Activated CD8-positive, alpha-beta memory T cell treated with anti-CD3 and anti-CD28 coated beads for 36 hours (primary cell): ENCODE measurements around the gene PTPRH. TPM values are rescaled to one million over a fixed set of nuclear protein-coding genes. Genes with fewer than 3 reads are reported as not detected.

ENCODE experiments used
- CTCF ChIA-PET: fragments of 350-600 bp; sonication (Branson Sonifier 250); formaldehyde crosslinking; loops from one replicate; lab custom pipeline; 2021; ENCODE audit warnings: antibody characterized with exemption; lab: Charles Lee
- POLR2A ChIA-PET: fragments of 350-600 bp; sonication (Branson Sonifier 250); formaldehyde crosslinking; loops from one replicate; lab custom pipeline; 2021; ENCODE audit warnings: antibody characterized with exemption; lab: Charles Lee
- total RNA-seq, 2 experiments: library from RNA; stranded (reverse); gene quantifications; one replicate each; pipeline ENCODE4 v1.2.3, GENCODE V29; 2021

PTPRH gene
- total RNA-seq, 2 experiments from 2014 or later = not detected

DNA sequence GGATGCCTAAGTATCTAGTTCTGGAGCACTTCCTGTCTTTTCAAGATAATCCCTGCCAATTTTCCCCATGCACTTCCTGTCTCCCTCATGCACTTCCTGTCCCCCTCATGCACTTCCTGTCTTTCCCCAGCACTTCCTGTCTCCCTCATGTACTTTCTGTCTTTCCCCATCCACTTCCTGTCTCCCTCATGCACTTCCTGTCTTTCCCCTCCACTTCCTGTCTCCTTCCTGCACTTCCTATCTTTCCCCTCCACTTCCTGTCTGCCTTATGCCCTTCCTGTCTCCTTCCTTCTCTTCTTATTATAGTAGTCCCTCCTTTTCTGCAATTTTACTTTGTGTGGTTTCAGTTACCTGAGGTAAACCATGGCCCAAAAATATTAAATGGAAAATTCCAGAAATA, 57.3 kb downstream of the PTPRH start:
- ChIA-PET POLR2A (no interaction called here), CTCF (interaction anchor here (1.5 kb wide), 1 partner anchor 10 kb away, joined by 5 read pairs; no protein-coding TSS in a partner anchor)

DNA sequence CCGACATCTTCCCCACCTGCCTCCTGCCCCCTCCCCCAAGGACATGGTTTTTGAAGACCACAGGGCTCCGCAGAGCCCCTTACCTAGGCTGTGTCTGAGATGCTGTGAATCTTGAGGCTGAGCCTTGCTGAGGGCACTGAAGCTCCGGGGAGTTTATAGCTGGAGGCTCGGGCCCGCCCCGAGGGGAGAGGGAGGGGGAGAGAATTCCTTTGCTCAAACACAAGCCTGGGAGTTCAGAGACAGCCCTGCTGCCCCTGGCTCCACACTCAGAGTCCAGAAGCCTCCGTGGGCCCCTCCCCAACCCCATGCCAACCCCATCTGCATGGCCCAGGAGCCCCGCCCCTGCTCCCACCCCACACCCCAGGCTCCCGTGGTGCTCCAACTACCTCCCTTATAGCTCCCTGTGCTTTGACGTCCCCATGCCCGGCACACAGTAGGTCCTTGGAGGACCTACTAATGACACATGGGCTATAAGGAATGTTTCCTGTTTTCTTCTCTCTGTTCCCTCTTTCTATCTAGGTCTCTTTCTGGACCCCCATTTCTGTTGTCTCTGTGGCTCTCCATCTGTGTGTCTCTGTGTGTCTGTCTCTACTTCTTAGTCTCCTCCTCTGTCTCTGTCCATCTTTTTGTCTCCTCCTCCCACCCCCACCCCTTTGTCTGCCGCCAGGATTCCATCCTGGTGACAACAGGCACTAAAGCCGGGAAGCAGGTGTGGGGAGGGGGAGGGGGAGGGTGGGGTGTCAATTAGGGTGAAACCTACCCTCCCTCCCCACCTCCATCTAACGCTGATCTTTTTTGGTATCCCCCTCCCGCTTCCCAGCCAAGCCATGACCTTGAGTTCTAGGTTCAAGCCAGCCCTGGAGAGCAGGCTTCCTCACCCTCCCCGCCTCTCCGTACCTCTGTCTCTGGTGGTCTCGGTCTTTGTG, 60.0 kb downstream of the PTPRH start, which contains the start of gene TNNT1:
TSS of gene TNNT1 (minus strand) at position 129 of the 926 bp plus-strand sequence. CDS start 2,049 bp downstream, outside the sequence.
- POLR2A ChIA-PET = no interaction called here
- CTCF ChIA-PET = no interaction called here

DNA sequence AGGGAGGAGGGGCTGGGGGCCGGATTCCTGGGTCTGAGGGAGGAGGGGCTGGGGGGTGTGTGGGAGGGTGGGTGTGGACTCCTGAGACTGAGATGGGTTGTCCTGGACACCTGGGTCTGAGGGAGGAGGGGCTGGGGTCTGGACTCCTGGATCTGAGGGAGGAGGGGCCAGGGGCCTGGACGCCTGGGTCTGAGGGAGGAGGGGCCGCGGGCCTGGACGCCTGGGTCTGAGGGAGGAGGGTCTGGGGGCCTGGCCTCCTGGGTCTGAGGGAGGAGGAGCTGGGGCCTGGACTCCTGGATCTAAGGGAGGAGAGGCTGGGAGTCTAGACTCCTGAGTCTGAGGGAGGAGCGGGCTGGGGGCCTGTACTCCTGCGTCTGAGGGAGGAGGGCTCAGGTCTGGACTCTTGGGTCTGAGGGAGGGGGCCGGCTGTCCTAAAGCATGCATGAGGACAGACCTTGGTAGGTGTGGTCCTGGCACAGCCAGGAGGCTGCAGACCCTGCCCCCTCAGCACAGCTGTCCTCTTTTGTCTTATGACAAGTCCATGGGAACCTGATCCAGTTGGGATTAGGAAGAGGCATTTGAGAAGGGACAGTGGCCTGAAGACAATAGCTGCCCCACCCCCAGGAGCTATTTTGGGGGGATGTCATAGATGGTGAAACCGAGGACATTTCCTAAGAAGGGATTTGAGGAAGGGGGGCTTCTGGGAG, 61.6 kb downstream of the PTPRH start:
- CTCF ChIA-PET = interaction anchor here (0.7 to 2.1 kb wide), 2 partner anchors 13 to 19 kb away, joined by 3 to 8 read pairs; no protein-coding TSS in a partner anchor
- POLR2A ChIA-PET = no interaction called here

DNA sequence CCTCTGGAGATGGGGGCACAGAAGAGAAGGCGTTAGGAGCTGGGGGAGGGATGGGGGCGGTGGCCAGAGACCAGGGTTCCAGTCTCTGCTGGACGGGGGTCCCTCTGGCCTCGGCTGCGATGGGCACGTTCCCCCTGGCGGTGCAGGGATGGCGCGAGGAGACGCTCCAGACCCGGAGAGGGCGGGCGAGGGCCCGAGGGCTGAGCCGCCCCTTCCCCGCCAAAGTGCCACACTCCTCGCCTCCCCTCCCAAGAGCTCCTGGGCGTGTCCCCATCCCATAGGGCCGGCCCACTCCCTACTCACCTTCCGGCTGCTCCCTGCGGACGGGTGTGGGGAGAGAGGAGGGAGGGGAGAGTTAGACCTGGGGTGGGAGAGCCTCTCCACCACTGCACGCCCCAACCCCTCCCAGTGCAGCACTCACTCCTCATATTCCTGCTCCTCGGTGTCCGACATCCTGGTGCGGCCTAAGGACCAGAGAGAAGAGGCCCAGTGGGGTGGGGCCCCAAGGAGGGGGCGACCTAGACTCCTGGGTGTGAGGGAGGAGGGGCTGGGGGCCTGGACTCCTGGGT, 62.5 kb downstream of the PTPRH start:
- ChIA-PET CTCF (interaction anchor here (0.6 to 2.1 kb wide), 3 partner anchors 14 to 29 kb away, joined by 3 to 8 read pairs (median 3); partner anchors contain the start of gene PPP1R12C), POLR2A (no interaction called here)

DNA sequence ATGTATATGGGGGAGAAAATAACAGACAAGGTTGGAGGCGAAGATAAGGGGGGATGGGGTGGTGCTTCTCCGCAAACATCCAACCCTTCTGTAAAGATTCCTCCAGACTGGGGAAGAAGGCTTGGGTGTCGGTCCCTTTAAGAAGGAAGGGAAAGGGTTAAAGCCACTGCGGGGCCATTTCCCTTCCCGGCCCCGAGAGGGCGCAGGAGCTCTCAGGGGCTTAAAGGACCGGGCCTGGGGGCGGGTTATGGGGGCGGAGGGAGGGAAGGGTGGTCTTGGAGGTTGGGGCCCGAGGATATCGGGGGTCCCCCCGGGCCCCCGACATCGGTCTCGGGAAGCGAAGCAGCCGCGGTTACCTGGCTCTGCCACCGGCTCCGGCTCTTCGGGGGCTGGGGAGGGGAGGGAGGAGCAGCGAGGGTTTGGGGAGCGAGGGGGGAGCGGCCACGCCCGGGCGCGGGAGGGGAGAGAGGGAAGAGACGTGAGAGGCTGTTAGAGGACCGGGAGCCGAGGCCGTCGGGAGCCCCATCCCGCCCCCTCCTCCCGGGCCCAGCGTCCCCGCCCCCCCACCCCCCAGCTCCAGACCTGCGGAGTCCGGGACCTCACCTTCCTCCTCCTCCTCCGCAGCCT, 63.1 kb downstream of the PTPRH start:
- CTCF ChIA-PET = interaction anchor here (0.6 kb wide), 1 partner anchor 28 kb away, joined by 3 read pairs; the partner anchor contains the start of gene PPP1R12C
- POLR2A ChIA-PET = no interaction called here

DNA sequence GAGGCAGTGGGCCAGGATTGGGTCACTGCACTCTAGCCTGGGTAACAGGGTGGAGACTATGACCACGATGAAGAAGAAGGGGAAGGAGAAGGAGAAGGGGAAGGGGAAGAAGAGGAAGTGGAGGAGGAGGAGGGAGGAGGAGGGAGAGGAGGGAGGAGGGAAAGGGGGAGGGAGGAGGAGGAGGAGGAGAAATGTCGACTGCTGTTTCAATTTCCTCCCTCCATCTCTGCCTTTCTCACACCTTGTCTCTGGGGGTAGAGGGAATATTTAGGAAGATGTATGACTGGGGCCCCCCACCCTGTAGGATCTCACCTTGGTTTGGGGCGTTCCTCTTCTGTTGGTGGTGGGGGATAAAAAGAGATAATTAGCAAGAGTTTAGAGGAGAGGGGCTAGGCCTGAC, 64.1 kb downstream of the PTPRH start:
- ChIA-PET POLR2A (no interaction called here), CTCF (no interaction called here)

DNA sequence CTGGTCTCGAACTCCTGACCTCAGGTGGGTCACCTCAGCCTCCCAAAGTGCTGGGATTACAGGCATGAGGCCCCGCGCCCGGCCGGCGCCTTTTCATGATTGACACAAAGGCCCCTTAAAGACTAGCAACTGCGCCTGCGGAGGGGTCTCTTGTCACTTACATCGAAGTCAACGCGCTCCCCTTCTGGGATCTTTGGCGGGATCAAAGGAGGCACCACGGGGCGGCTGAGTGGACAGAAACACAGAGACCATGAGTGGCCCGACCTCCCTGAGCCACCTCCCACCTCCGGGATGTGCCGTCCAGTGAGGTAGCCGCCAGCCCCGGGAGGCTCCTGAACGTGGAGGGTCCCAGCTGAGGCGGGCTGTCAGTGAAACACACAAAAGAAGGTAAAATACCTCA, 67.6 kb downstream of the PTPRH start:
- CTCF ChIA-PET = interaction anchor here (0.7 to 1.7 kb wide), 16 partner anchors 10 to 688 kb away, joined by 3 to 14 read pairs (median 3); partner anchors contain the start of gene DNAAF3
- POLR2A ChIA-PET = interaction anchor here (1.0 kb wide), 1 partner anchor 24 kb away, joined by 7 read pairs; the partner anchor contains the start of gene PPP1R12C

DNA sequence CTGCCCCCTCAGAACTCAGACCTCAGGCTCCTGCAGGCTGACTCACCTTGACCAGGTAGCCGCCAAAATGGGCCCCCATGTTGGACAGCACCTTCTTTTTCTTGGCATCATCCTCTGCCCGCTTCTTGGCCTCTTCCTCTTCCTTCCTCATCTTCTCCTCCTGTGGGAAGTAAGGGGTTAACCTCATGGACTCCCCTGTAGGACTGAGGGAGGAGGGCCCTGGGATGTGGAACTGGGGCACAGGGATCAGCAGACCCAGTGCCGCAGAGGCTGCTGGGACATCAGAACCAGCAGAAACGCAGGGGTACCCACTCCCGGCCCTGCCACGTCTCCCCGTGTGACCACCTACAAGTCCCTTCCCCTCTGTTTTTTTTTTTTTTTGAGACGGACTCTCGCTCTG, 71.4 kb downstream of the PTPRH start:
- CTCF ChIA-PET = no interaction called here
- POLR2A ChIA-PET = no interaction called here

DNA sequence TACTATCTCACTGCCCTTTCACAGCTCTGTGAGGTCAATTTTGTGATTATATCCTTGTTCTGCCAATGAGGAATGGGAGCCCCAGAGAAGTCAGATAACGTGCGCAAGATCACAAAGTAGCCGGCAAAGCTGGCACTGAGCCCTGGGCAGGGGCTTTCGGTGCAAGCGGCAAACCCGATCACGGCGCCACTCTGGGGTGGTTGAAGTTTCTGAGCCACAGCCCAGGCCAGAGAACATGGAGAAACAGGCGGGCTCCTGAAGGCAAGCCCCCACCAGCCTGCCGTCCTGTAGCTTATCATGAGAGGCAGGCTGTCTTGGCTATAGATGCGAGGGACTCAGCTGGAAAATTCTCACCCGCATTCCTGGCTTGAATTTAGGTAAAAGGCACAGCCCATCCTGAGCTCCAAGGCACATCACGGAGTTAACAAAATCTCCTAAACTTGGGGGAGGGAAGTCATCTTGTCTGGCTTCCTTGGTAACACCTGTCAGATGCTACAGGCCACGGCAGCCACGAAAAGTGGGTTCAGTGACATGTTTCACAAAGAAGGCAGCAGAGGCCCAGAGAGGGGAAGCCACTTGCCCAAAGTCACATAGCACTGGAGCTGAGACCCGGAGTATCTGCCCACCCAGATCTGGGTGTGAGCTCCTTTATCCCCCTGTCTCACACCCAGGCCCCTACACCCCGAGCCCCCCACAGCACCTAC, 72.8 kb downstream of the PTPRH start:
- ChIA-PET CTCF (interaction anchor here (2.4 kb wide), 1 partner anchor 367 kb away, joined by 9 read pairs; no protein-coding TSS in a partner anchor), POLR2A (no interaction called here)

DNA sequence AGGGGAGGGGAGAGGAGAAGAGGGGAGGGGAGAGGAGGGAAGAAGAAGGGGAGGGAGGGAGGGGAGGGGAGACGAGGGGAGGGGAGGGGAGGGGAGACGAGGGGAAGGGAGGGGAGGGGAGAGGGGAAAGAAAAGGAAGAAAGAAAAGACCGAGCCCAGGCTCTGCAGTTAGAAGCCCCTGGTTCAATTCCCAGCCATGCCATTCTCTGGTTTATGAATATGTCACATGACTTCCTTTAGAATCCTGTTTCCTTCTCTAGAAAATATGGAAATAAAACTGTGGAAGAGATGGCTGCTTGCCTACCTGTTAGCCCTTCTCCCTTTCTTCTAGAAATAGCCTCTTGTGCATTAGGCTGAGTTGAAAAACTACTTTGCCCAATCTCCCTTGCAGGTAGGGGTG, 74.6 kb downstream of the PTPRH start:
- ChIA-PET CTCF (interaction anchor here (2.4 kb wide), 1 partner anchor 369 kb away, joined by 9 read pairs; no protein-coding TSS in a partner anchor), POLR2A (no interaction called here)

DNA sequence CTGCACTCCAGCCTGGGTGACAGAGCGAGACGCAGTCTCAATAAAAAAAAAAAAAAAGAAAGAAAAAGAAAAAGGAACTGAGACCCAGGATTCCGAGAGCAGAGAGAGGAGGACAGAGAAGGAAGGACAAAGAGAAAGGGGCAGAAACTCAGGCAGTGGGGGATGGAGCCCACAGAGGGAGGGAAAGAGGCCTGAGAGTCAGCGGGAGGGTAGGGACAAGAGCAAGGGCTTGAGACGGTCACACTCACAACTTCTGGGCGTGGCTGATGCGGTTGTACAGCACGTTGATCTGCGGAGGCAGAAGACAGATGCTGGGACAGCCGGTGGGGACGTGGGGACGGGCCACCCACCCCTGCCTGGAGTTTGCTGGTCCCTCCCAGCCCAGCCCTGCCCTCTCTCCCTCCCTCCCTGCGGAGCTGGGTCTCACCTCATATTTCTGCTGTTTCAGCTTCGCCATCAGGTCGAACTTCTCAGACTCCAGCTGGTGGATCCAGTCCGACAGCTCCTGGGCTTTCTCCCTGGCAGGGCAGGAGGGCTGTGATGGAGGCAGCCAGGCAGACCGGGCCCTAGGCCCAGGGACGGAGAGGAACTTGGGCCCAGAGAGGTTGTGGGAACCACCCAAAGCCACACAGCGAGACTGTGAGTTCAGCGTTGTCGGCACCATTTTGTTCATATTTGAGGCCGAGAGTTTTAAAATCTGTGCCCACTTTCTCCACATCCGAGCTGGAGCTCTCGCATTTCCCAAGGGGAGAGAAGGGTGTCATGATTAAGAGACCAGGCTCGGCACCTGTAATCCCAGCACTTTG, 75.5 kb downstream of the PTPRH start:
- CTCF ChIA-PET = no interaction called here
- POLR2A ChIA-PET = no interaction called here

DNA sequence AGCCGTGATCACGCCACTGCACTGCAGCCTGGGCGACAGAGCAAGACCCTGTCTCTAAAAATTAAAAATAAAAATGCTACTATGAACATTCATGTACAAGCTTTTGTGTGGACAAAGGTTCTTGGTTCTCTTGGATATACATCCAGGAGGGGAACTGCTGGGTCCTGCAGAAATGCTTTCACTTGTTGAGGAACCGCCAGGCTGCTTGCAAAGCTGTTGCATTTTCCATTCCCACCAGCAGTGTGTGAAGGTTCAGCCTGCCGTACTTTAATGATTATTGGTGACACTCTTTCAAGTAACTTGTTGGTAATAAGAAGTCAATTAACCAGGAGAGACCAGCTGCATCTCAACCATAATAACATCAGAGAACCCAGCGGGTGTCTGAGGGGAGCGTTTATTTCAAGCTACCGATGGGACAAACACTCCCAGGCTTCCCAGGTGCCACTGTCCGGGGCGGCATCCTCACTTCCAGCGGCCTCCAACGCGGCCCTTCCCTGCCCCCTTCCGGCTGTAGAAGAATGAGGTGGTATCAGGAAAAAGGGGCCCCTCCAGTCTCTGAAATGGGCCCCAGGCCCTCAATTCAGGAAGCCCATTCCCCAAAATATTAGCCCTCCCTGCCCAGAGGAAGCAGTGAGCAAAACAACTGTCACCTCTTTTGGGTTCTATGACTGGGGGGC, 76.7 kb downstream of the PTPRH start:
- ChIA-PET POLR2A (interaction anchor here (0.7 kb wide), 1 partner anchor 102 kb away, joined by 8 read pairs; no protein-coding TSS in a partner anchor), CTCF (interaction anchor here (0.7 kb wide), 2 partner anchors 44 to 129 kb away, joined by 4 read pairs; no protein-coding TSS in a partner anchor)

DNA sequence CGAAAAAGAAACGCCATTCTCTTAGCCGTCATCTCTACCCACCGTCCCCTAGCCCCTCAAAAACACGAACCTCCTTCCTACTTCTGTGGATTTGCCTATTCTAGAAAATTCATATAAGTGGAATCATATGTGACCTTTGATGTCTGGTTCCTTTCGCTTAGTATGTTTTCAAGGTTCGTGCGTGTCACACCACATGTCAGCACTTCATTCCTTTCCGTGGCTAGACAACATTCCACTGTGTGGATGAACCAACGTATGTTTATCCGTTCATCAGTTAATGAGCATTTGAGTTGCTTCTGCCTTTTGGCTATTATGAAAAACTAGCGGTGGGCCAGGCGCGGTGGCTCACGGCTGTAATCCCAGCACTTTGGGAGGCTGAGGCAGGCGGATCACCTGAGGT, 77.9 kb downstream of the PTPRH start:
- ChIA-PET POLR2A (interaction anchor here (0.7 kb wide), 1 partner anchor 103 kb away, joined by 8 read pairs; no protein-coding TSS in a partner anchor), CTCF (interaction anchor here (0.7 kb wide), 1 partner anchor 43 kb away, joined by 4 read pairs; no protein-coding TSS in a partner anchor)
